Uterus (tissue), 2 donors: ENCODE measurements around the gene GATAD2A.

ENCODE experiments used
- POLR2A ChIP-seq, 2 donors: fragments of 450-650 bp; IDR thresholded peaks; one replicate each; pipeline ENCODE4 v1.6.1; 2016; ENCODE audit warnings: antibody characterized with exemption in 2 of 2, mild to moderate bottlenecking in 1 of 2, moderate library complexity in 1 of 2
- TF ChIP-seq, protein P1 (sequence below), 4 experiments: fragments of 200-600 bp in 2 of 4; fragments of 450-650 bp in 2 of 4; sonication (generic) in 2 of 4; IDR thresholded peaks; one replicate each; pipeline ENCODE4 v1.5.1; 2016 to 2019; ENCODE audit warnings: antibody characterized with exemption in 4 of 4, mild to moderate bottlenecking in 2 of 4, moderate library complexity in 1 of 4

GRCh38 chr19:19356500-19356899 lies 49.0 kb upstream of the GATAD2A start:
- TF ChIP-seq, protein P1, sequence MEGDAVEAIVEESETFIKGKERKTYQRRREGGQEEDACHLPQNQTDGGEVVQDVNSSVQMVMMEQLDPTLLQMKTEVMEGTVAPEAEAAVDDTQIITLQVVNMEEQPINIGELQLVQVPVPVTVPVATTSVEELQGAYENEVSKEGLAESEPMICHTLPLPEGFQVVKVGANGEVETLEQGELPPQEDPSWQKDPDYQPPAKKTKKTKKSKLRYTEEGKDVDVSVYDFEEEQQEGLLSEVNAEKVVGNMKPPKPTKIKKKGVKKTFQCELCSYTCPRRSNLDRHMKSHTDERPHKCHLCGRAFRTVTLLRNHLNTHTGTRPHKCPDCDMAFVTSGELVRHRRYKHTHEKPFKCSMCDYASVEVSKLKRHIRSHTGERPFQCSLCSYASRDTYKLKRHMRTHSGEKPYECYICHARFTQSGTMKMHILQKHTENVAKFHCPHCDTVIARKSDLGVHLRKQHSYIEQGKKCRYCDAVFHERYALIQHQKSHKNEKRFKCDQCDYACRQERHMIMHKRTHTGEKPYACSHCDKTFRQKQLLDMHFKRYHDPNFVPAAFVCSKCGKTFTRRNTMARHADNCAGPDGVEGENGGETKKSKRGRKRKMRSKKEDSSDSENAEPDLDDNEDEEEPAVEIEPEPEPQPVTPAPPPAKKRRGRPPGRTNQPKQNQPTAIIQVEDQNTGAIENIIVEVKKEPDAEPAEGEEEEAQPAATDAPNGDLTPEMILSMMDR (IDR thresholded peaks at IDR 0.05), result no peak
- TF ChIP-seq POLR2A (IDR thresholded peaks at IDR 0.05), result no peak
